Nucleus accumbens (tissue), 56 donors: ENCODE results near the gene SRSF3.

Experiments used
- DNase-seq, 56 donors: peaks; one replicate each; lab custom pipeline; 2025; lab: John Stamatoyannopoulos, UW

SRSF3 gene

GRCh38 chr6:36594029-36594815 lies at the start of gene SRSF3:
SRSF3 (plus strand) TSS chr6:36594362; CDS start chr6:36596763, 2,401 bp downstream.
- peak; percentile 59 to 99 (median 96) for DNase-seq

- no peak for DNase-seq
Observed at GRCh38 chr6:36545767-36546307, 48.3 kb upstream of the SRSF3 start.

- DNase-seq: peak in 16 of 56 donors; percentile 7 to 67 (median 26)
Observed at GRCh38 chr6:36546308-36546919, 47.7 kb upstream of the SRSF3 start.

- peak in 55 of 56 donors; percentile 21 to 92 (median 81) for DNase-seq
Observed at GRCh38 chr6:36546920-36547645, 47.1 kb upstream of the SRSF3 start, which contains the start of gene STK38. STK38 (minus strand) TSS chr6:36547479; CDS start chr6:36540202, 7,277 bp downstream.

GRCh38 chr6:36547646-36548400 lies 46.3 kb upstream of the SRSF3 start:
- peak in 1 of 56 donors; percentile 1 for DNase-seq

GRCh38 chr6:36548401-36548743 lies 45.8 kb upstream of the SRSF3 start:
- no peak for DNase-seq

GRCh38 chr6:36550473-36551000 lies 43.6 kb upstream of the SRSF3 start:
- no peak for DNase-seq

- no peak for DNase-seq
Observed at GRCh38 chr6:36555750-36556252, 38.4 kb upstream of the SRSF3 start.

GRCh38 chr6:36556281-36556680 lies 37.9 kb upstream of the SRSF3 start:
- no peak for DNase-seq

- no peak for DNase-seq
Observed at GRCh38 chr6:36559011-36559793, 35.0 kb upstream of the SRSF3 start.

- no peak for DNase-seq
Observed at GRCh38 chr6:36560822-36561221, 33.3 kb upstream of the SRSF3 start.

DNA sequence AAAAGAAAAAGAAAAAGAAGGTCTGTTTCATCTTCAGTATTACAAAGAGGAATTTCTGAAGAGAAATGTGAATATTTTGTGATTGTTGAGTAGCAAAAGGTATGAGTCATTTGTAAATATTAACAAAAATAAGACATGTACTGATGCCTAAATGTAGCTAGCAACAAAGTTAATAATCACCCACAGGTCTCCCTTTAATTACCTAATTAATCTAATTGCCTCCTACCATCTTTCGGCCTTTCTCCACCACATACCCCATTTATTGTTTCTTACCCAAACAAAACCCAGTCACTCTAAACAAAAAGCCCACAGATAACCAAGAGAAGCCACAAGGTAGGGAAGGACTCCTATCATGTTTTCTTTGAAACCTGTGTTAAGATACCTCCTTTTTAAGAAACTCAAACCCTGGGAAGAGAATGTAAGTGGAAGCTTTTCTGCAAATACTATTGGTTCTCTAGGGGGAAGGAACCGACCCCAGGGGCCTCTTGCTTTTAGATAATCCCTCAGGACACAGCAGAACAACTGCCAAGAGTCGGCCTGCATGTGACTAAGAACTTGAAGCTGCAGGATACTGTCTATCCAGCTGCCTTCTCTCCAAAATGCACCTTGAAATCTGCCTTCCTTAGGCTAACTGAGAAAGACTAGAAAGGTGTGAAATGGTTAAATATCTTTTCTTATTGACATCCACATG lies 30.8 kb upstream of the SRSF3 start:
- no peak for DNase-seq

- DNase-seq: no peak
Observed at GRCh38 chr6:36563928-36564284, 30.3 kb upstream of the SRSF3 start.

DNA sequence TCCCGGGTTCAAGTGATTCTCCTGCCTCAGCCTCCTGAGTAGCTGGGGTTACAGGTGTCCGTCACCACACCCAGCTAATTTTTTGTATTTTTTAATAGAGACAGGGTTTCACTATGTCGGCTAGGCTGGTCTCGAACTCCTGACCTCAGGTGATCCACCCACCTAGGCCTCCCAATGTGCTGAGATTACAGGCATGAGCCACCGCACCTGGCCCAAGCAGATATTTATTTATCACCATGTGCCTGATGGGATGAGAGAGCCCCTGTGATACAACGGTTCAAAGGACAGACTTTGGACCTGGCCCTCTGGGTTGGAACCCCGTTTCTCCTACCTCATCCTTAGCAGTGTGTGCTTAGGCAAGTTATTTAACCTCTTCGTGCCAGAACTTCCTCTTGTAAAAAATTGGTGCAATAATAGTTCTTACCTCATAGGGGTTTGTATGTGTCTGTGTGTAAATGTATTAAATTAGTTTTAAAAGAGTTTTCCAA lies 27.7 kb upstream of the SRSF3 start:
- DNase-seq: no peak

GRCh38 chr6:36570264-36570663 lies 23.9 kb upstream of the SRSF3 start:
- no peak for DNase-seq

DNA sequence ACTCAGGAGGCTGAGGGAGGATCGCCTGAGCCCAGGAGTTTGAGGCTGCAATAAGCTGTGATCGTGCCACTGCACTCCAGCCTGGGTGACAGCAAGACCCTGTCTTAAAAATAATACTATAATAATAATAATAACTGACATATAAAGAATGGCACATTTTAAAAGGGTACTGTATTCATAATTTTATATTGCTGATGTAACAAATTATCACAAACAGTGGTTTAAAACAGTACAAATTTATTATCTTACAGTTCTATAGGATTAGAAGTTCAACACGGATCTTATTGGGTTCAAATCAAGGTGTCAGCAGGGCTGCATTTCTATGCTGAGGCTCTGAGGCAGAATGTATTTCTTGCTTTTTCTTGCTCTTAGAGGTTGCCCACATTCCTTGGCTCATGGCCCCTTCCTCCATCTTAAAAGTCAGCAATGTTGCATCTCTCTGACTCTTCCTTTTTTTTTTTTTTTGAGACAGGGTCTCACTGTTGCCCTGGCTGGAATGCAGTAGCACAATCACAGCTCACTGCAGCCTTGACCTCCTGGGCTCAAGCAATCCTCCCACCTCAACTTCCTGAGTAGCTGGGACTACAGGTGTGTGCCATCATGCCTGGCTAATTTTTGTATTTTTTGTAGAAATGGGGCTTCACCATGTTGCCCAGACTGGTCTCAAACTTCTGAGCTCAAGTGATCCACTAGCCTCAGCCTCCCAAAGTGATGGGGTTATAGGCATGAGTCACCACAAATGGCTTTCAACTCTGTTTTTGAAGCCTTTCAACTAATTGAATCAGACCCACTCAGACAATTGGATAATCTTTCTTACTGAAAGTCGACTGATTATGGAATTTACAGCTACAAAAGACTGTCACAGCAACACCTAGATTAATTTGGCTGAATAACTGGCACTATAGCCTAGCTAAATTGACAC lies 22.8 kb upstream of the SRSF3 start:
- no peak for DNase-seq
